Liver (tissue), 9 donors: ENCODE data around the gene PAQR7. TPM values are rescaled to one million over a fixed set of nuclear protein-coding genes. Genes with fewer than 3 reads are reported as not detected.

Source experiments
- DNase-seq: peaks from one replicate; pipeline ENCODE4 v3.0.0-alpha.2; 2017; ENCODE audit warnings: low spot score
- H3K27ac ChIP-seq, 2 donors: one replicate each; pipeline ENCODE4 v1.7.0; 2013; ENCODE audit warnings: inconsistent platforms in 2 of 2, low read length in 2 of 2, control low read depth in 1 of 2, low read depth in 1 of 2, mild to moderate bottlenecking in 1 of 2
- H3K27me3 ChIP-seq, 4 donors: one replicate each; pipeline versions ENCODE4 v1.6.1 to v1.7.0; 2013; ENCODE audit warnings: low read length in 3 of 4, inconsistent platforms in 1 of 4, mild to moderate bottlenecking in 1 of 4, moderate library complexity in 1 of 4; ENCODE audit not compliant: control insufficient read depth in 4 of 4, insufficient read depth in 4 of 4
- H3K36me3 ChIP-seq, 4 donors: one replicate each; pipeline versions ENCODE4 v1.6.1 to v1.7.0; 2013; ENCODE audit warnings: low read length in 3 of 4, mild to moderate bottlenecking in 3 of 4, low read depth in 1 of 4, moderate library complexity in 1 of 4; ENCODE audit not compliant: control insufficient read depth in 4 of 4, insufficient read depth in 3 of 4
- H3K4me1 ChIP-seq, 4 donors: one replicate each; pipeline versions ENCODE4 v1.6.1 to v1.7.0; 2013; ENCODE audit warnings: low read length in 3 of 4, mild to moderate bottlenecking in 3 of 4, moderate library complexity in 1 of 4; ENCODE audit not compliant: control insufficient read depth in 4 of 4, insufficient read depth in 4 of 4
- H3K4me3 ChIP-seq, 3 donors: one replicate each; pipeline versions ENCODE4 v1.6.1 to v1.7.0; 2013; ENCODE audit warnings: low read length in 3 of 3, control low read depth in 1 of 3, low read depth in 1 of 3, mild to moderate bottlenecking in 1 of 3
- H3K9ac ChIP-seq, 2 donors: one replicate each; pipeline ENCODE4 v1.7.0; 2013; ENCODE audit warnings: low read length in 2 of 2, mild to moderate bottlenecking in 2 of 2, moderate library complexity in 2 of 2, control low read depth in 1 of 2, low read depth in 1 of 2
- H3K9me3 ChIP-seq, 4 donors: one replicate each; pipeline versions ENCODE4 v1.6.1 to v1.7.0; 2013; ENCODE audit warnings: low read length in 3 of 4; ENCODE audit not compliant: control insufficient read depth in 4 of 4
- EGR1 ChIP-seq, 2 donors: IDR thresholded peaks; 2 replicates each; pipeline ENCODE4 v1.6.1; 2016 to 2018; ENCODE audit warnings: antibody characterized with exemption in 2 of 2, low read depth in 2 of 2
- FOXA1 ChIP-seq: IDR thresholded peaks from 2 replicates; pipeline ENCODE4 v1.6.1; 2016; ENCODE audit warnings: antibody characterized with exemption
- FOXA2 ChIP-seq: IDR thresholded peaks from 2 replicates; pipeline ENCODE4 v1.6.1; 2016; ENCODE audit warnings: antibody characterized with exemption
- GABPA ChIP-seq, 2 donors: IDR thresholded peaks in 1 of 2; conservative IDR thresholded peaks in 1 of 2; 2 replicates each; pipeline ENCODE4 v1.6.1; 2016; ENCODE audit warnings: antibody characterized with exemption in 2 of 2, mild to moderate bottlenecking in 1 of 2, moderate library complexity in 1 of 2
- HNF4A ChIP-seq, 2 donors: conservative IDR thresholded peaks; 2 replicates each; pipeline ENCODE4 v1.6.1; 2016; ENCODE audit warnings: antibody characterized with exemption in 2 of 2, mild to moderate bottlenecking in 2 of 2
- NR2F2 ChIP-seq: IDR thresholded peaks from 2 replicates; pipeline ENCODE4 v1.6.1; 2016; ENCODE audit warnings: antibody characterized with exemption
- RAD21 ChIP-seq, 2 donors: IDR thresholded peaks; 2 replicates each; pipeline ENCODE4 v1.6.1; 2016; ENCODE audit warnings: antibody characterized with exemption in 2 of 2, mild to moderate bottlenecking in 2 of 2
- RXRA ChIP-seq, 2 donors: IDR thresholded peaks; 2 replicates each; pipeline ENCODE4 v1.6.1; 2017 to 2018; ENCODE audit warnings: antibody characterized with exemption in 2 of 2, mild to moderate bottlenecking in 1 of 2
- SP1 ChIP-seq: IDR thresholded peaks from 2 replicates; pipeline ENCODE4 v1.6.1; 2018; ENCODE audit warnings: antibody characterized with exemption, mild to moderate bottlenecking
- YY1 ChIP-seq: IDR thresholded peaks from 2 replicates; pipeline ENCODE4 v1.6.1; 2016; ENCODE audit warnings: antibody characterized with exemption, mild to moderate bottlenecking
- WGBS: extraction: QIAGEN DNeasy Blood & Tissue Kit; methylation state at CpG from one replicate; pipeline ENCODE4 v1.1.7; 2013; 5-methylcytosine and 5-hydroxymethylcytosine counted together
- polyA plus RNA-seq, 2 donors: library from polyadenylated mRNA; stranded (reverse) in 1 of 2; unstranded in 1 of 2; fragments of 200-250 nt in 1 of 2; fragments of >200 nt in 1 of 2; fragmentation: Nextera tagmentation in 1 of 2; extraction: Ambion mirVana in 1 of 2; gene quantifications; one replicate each; pipeline versions ENCODE4 v1.2.1 to v1.2.3, GENCODE V29; 2013 to 2015
- total RNA-seq, 2 donors: library from RNA; depleted of rRNA; stranded (reverse); fragments of >200 nt; gene quantifications; one replicate each; pipeline ENCODE4 v1.2.3, GENCODE V29; 2014
- TF ChIP-seq, protein P1 (sequence below): IDR thresholded peaks from 2 replicates; pipeline ENCODE4 v1.6.1; 2016; ENCODE audit warnings: antibody characterized with exemption, mild to moderate bottlenecking
- TF ChIP-seq, protein P2 (sequence below): IDR thresholded peaks from 2 replicates; pipeline ENCODE4 v1.6.1; 2016; ENCODE audit warnings: antibody characterized with exemption
- TF ChIP-seq, protein P3 (sequence below): IDR thresholded peaks from 2 replicates; pipeline ENCODE4 v1.6.1; 2016; ENCODE audit warnings: antibody characterized with exemption
- donor health status: healthy.
- donor health status: healthy.
- donor health status: healthy.
- donor health status: healthy.
- donor health status: healthy.

Gene PAQR7
- total and polyA plus RNA-seq, 4 donors = 1.5 to 9.0 (median 1.8) TPM

GRCh38 chr1:25819491-25820246 lies 55.8 kb downstream of the PAQR7 start, which contains the start of gene MTFR1L:
Gene MTFR1L, plus strand, starts transcription at chr1:25819954. Its CDS starts 3,151 bp downstream, at chr1:25823105.
- Histone ChIP-seq H3K27me3 (no peaks in the 10 kb centered on the region), H3K27ac (peak within 1 kb of the TSS; percentile 93 to 99), H3K36me3 (peaks cover 0 to 5% (median 2%) of the 10 kb centered on the region in 4 donors), H3K9me3 (no peaks in the 10 kb centered on the region), H3K4me3 (peak within 1 kb of the TSS; percentile 77 to 93 (median 83)), H3K4me1 (peaks cover 13 to 41% (median 31%) of the 10 kb centered on the region in 4 donors), H3K9ac (peak within 1 kb of the TSS; percentile 66 to 93)
- peak; percentile 90 for DNase-seq
- TF ChIP-seq RXRA (IDR thresholded peaks at IDR 0.05) = peak; percentile 42 to 60
- TF ChIP-seq, protein P1, sequence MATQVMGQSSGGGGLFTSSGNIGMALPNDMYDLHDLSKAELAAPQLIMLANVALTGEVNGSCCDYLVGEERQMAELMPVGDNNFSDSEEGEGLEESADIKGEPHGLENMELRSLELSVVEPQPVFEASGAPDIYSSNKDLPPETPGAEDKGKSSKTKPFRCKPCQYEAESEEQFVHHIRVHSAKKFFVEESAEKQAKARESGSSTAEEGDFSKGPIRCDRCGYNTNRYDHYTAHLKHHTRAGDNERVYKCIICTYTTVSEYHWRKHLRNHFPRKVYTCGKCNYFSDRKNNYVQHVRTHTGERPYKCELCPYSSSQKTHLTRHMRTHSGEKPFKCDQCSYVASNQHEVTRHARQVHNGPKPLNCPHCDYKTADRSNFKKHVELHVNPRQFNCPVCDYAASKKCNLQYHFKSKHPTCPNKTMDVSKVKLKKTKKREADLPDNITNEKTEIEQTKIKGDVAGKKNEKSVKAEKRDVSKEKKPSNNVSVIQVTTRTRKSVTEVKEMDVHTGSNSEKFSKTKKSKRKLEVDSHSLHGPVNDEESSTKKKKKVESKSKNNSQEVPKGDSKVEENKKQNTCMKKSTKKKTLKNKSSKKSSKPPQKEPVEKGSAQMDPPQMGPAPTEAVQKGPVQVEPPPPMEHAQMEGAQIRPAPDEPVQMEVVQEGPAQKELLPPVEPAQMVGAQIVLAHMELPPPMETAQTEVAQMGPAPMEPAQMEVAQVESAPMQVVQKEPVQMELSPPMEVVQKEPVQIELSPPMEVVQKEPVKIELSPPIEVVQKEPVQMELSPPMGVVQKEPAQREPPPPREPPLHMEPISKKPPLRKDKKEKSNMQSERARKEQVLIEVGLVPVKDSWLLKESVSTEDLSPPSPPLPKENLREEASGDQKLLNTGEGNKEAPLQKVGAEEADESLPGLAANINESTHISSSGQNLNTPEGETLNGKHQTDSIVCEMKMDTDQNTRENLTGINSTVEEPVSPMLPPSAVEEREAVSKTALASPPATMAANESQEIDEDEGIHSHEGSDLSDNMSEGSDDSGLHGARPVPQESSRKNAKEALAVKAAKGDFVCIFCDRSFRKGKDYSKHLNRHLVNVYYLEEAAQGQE = peak; percentile 63
- peak in 1 of 2 donors; percentile 41 for TF ChIP-seq RAD21 (IDR thresholded peaks at IDR 0.05)
- TF ChIP-seq GABPA (IDR thresholded peaks at IDR 0.05 in 1 of 2, conservative IDR thresholded peaks at IDR 0.05 in 1 of 2) = peak in 1 of 2 donors; percentile 92
- TF ChIP-seq SP1 = peak; percentile 49
- TF ChIP-seq YY1 = peak; percentile 65
- TF ChIP-seq, protein P2, sequence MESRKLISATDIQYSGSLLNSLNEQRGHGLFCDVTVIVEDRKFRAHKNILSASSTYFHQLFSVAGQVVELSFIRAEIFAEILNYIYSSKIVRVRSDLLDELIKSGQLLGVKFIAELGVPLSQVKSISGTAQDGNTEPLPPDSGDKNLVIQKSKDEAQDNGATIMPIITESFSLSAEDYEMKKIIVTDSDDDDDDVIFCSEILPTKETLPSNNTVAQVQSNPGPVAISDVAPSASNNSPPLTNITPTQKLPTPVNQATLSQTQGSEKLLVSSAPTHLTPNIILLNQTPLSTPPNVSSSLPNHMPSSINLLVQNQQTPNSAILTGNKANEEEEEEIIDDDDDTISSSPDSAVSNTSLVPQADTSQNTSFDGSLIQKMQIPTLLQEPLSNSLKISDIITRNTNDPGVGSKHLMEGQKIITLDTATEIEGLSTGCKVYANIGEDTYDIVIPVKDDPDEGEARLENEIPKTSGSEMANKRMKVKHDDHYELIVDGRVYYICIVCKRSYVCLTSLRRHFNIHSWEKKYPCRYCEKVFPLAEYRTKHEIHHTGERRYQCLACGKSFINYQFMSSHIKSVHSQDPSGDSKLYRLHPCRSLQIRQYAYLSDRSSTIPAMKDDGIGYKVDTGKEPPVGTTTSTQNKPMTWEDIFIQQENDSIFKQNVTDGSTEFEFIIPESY = peak; percentile 98
- TF ChIP-seq NR2F2 = no peak
- TF ChIP-seq EGR1 (IDR thresholded peaks at IDR 0.05; ENCODE audit: low read depth in 2 of 2) = no peak
- TF ChIP-seq FOXA1 = peak; percentile 28
- WGBS = under 1% methylated on average over 64 of the region's 64 CpGs

DNA sequence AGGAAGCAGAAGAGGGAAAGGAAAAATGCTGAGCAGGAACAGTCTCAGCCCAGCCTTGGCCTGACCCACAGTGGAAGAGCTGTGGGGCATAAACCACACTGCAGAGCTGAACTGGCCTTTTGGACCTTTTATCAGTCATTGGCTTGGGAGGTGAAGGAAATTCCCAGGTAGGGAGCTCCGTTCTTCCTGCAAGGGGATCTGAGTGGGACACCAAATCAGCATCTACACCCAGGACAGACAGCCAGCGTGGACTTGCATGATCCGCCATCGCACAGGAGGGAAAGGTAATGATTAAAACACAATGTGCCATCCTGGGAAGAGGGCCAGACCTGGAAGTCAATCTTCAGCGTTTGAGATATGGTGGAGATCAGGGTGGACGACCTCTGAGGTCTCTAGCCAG lies 56.9 kb downstream of the PAQR7 start:
- no peak for DNase-seq
- TF ChIP-seq FOXA2 = no peak
- TF ChIP-seq HNF4A (conservative IDR thresholded peaks at IDR 0.05) = peak; percentile 43 to 54
- TF ChIP-seq GABPA (IDR thresholded peaks at IDR 0.05 in 1 of 2, conservative IDR thresholded peaks at IDR 0.05 in 1 of 2) = no peak
- TF ChIP-seq SP1 = peak; percentile 24
- TF ChIP-seq RXRA (IDR thresholded peaks at IDR 0.05) = peak; percentile 18 to 26
- TF ChIP-seq, protein P3, sequence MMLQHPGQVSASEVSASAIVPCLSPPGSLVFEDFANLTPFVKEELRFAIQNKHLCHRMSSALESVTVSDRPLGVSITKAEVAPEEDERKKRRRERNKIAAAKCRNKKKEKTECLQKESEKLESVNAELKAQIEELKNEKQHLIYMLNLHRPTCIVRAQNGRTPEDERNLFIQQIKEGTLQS = no peak
- TF ChIP-seq YY1 = peak; percentile 19
- no peak for TF ChIP-seq FOXA1
- Histone ChIP-seq H3K27me3 (no peaks in the 10 kb centered on the region), H3K27ac (peak overlapping the region; percentile 93 to 99), H3K36me3 (peaks cover 0 to 12% (median 1%) of the 10 kb centered on the region in 4 donors), H3K4me3 (peak overlapping the region; percentile 77 to 93 (median 79)), H3K9ac (no peak overlapping the region), H3K4me1 (peaks cover 13 to 38% (median 31%) of the 10 kb centered on the region in 4 donors), H3K9me3 (no peaks in the 10 kb centered on the region)
- 18% methylated on average over 6 of the region's 6 CpGs for WGBS
